ENCODE measurements around the gene RNASE11. TPM values are rescaled to one million over a fixed set of nuclear protein-coding genes. Genes with fewer than 3 reads are reported as not detected.

Gene RNASE11
- total RNA-seq, 1 experiment from 2014 or later = not detected

GRCh38 chr14:20557212-20557542, 30.6 kb downstream of the RNASE11 start:
- peaks cover 15% of the 10 kb centered on the region for H3K4me1 Mint-ChIP-seq (ENCODE audit: low read depth, unreplicated experiment)
- no peak for DNase-seq
- TF ChIP-seq, protein P1, sequence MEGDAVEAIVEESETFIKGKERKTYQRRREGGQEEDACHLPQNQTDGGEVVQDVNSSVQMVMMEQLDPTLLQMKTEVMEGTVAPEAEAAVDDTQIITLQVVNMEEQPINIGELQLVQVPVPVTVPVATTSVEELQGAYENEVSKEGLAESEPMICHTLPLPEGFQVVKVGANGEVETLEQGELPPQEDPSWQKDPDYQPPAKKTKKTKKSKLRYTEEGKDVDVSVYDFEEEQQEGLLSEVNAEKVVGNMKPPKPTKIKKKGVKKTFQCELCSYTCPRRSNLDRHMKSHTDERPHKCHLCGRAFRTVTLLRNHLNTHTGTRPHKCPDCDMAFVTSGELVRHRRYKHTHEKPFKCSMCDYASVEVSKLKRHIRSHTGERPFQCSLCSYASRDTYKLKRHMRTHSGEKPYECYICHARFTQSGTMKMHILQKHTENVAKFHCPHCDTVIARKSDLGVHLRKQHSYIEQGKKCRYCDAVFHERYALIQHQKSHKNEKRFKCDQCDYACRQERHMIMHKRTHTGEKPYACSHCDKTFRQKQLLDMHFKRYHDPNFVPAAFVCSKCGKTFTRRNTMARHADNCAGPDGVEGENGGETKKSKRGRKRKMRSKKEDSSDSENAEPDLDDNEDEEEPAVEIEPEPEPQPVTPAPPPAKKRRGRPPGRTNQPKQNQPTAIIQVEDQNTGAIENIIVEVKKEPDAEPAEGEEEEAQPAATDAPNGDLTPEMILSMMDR (IDR thresholded peaks at IDR 0.05; ENCODE audit: insufficient read depth in 1 of 2, low read depth in 1 of 2, low read length in 1 of 2, severe bottlenecking in 1 of 2, unreplicated experiment in 1 of 2) = no peak
- BruUV-seq (replicated peaks) = no TSS peak
- no peaks in the 10 kb centered on the region for H3K9me3 Mint-ChIP-seq (ENCODE audit: unreplicated experiment)
- no peak overlapping the region for H3K4me3 Mint-ChIP-seq (ENCODE audit: unreplicated experiment)
- H3K36me3 ChIP-seq (ENCODE audit: control insufficient read depth, insufficient read depth, low read length) = no peaks in the 10 kb centered on the region
- H3K9me3 ChIP-seq = no peaks in the 10 kb centered on the region
- no peak overlapping the region for H3K27ac Mint-ChIP-seq (ENCODE audit: unreplicated experiment)
- ChIA-PET POLR2A (no interaction called here), CTCF (no interaction called here)
- no peak overlapping the region for H3K4me3 ChIP-seq (ENCODE audit: low read depth, low read length)
- intact Hi-C loops (cut with micrococcal nuclease; ENCODE audit: unreplicated experiment) = no loop called here
- H3K27me3 Mint-ChIP-seq (ENCODE audit: insufficient read depth, unreplicated experiment) = no peaks in the 10 kb centered on the region
- peaks cover 5% of the 10 kb centered on the region for H3K4me1 ChIP-seq
- H3K27me3 ChIP-seq (replicated peaks; ENCODE audit: control insufficient read depth, insufficient read depth, low read length) = no peaks in the 10 kb centered on the region; the same call in 1 of the 2 replicates
- H3K36me3 Mint-ChIP-seq (ENCODE audit: insufficient read depth, unreplicated experiment) = no peaks in the 10 kb centered on the region

DNA sequence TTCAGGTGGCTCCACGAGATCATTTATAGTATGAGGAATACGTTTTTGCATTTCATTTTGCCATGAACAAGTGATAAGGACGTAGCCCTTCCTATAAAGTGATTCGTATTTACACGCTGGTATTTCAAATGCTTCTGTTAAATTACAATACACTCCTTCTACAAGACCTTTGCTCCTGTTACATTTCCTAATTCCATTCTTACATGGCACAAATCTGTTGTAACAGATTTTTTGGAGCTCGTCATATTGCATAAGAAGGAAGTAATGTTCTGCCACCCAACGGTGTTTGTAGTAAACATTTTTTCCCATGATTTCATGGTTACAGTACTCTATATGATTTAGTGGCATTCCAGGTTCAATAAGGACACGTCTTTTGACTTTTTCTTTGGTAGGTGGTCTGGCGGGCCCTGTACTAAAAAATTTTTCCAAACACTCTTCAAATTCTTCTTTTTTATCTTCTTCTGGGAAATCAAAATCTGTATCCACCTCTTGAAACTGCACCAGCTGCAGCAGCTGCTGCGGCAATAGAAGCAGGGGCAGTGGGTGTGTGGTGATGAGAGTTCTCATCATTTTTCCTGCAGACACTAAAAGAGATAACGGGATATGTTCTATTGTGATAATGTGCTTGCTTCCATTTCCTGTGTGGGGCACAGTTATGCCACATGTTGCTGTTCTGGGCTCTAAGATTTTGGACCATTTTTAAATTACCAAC, 31.1 kb downstream of the RNASE11 start:
- H3K27ac Mint-ChIP-seq (ENCODE audit: unreplicated experiment) = no peak overlapping the region
- H3K36me3 Mint-ChIP-seq (ENCODE audit: insufficient read depth, unreplicated experiment) = no peaks in the 10 kb centered on the region
- H3K27me3 Mint-ChIP-seq (ENCODE audit: insufficient read depth, unreplicated experiment) = no peaks in the 10 kb centered on the region
- Histone ChIP-seq H3K4me1 (peaks cover 5% of the 10 kb centered on the region), H3K27me3 (replicated peaks; ENCODE audit: control insufficient read depth, insufficient read depth, low read length) (no peaks in the 10 kb centered on the region; the same call in 1 of the 2 replicates), H3K36me3 (ENCODE audit: control insufficient read depth, insufficient read depth, low read length) (no peaks in the 10 kb centered on the region), H3K9me3 (no peaks in the 10 kb centered on the region), H3K4me3 (ENCODE audit: low read depth, low read length) (no peak overlapping the region)
- no peaks in the 10 kb centered on the region for H3K9me3 Mint-ChIP-seq (ENCODE audit: unreplicated experiment)
- TF ChIP-seq, protein P1 (IDR thresholded peaks at IDR 0.05; ENCODE audit: insufficient read depth in 1 of 2, low read depth in 1 of 2, low read length in 1 of 2, severe bottlenecking in 1 of 2, unreplicated experiment in 1 of 2) = no peak
- DNase-seq = no peak
- POLR2A ChIA-PET = no interaction called here
- intact Hi-C loops (cut with micrococcal nuclease; ENCODE audit: unreplicated experiment) = no loop called here
- BruUV-seq (replicated peaks) = no TSS peak
- H3K4me3 Mint-ChIP-seq (ENCODE audit: unreplicated experiment) = no peak overlapping the region
- CTCF ChIA-PET = no interaction called here
- H3K4me1 Mint-ChIP-seq (ENCODE audit: low read depth, unreplicated experiment) = peaks cover 15% of the 10 kb centered on the region

GRCh38 chr14:20555845-20556244, 32.0 kb downstream of the RNASE11 start:
- TF ChIP-seq, protein P1 (IDR thresholded peaks at IDR 0.05; ENCODE audit: insufficient read depth in 1 of 2, low read depth in 1 of 2, low read length in 1 of 2, severe bottlenecking in 1 of 2, unreplicated experiment in 1 of 2) = no peak
- Mint-ChIP-seq H3K27me3 (ENCODE audit: insufficient read depth, unreplicated experiment) (no peaks in the 10 kb centered on the region), H3K36me3 (ENCODE audit: insufficient read depth, unreplicated experiment) (no peaks in the 10 kb centered on the region), H3K4me3 (ENCODE audit: unreplicated experiment) (no peak overlapping the region), H3K27ac (ENCODE audit: unreplicated experiment) (no peak overlapping the region), H3K9me3 (ENCODE audit: unreplicated experiment) (no peaks in the 10 kb centered on the region), H3K4me1 (ENCODE audit: low read depth, unreplicated experiment) (peaks cover 15% of the 10 kb centered on the region)
- Histone ChIP-seq H3K27me3 (replicated peaks; ENCODE audit: control insufficient read depth, insufficient read depth, low read length) (no peaks in the 10 kb centered on the region; the same call in 1 of the 2 replicates), H3K9me3 (no peaks in the 10 kb centered on the region), H3K4me1 (peaks cover 5% of the 10 kb centered on the region), H3K4me3 (ENCODE audit: low read depth, low read length) (no peak overlapping the region), H3K36me3 (ENCODE audit: control insufficient read depth, insufficient read depth, low read length) (no peaks in the 10 kb centered on the region)
- intact Hi-C loops (cut with micrococcal nuclease; ENCODE audit: unreplicated experiment) = no loop called here
- ChIA-PET POLR2A (no interaction called here), CTCF (interaction anchor here (0.7 kb wide), 1 partner anchor 10 kb away, joined by 3 read pairs; no protein-coding TSS in a partner anchor)
- DNase-seq = no peak
- BruUV-seq (replicated peaks) = no TSS peak

All from Caco-2 (cell line).